Middle frontal gyrus (tissue), 1 donor: ENCODE results near the gene ARL2BP.
A peak's percentile ranks its signal among the peaks of the same experiment; 100 is the strongest.
"Not testable (repeated sequence)": the region's sequence is repeated elsewhere in the genome, so short reads cannot be mapped to it uniquely, and the experiment has no call there.

ENCODE experiments used
- DNase-seq: peaks from one replicate; pipeline ENCODE4 v3.0.0-alpha.2; 2015; ENCODE audit warnings: low spot score; ENCODE audit errors: extremely low spot score

ARL2BP gene

GRCh38 chr16:57244767-57245471 lies at the start of gene ARL2BP:
TSS of gene ARL2BP (plus strand) at chr16:57245259. CDS start at chr16:57245368, 109 bp downstream.
- peak; percentile 98 for DNase-seq

GRCh38 chr16:57196286-57196685 lies 48.8 kb upstream of the ARL2BP start:
- DNase-seq = no peak

- DNase-seq = no peak
These were observed 48.3 kb upstream of the ARL2BP start for GRCh38 chr16:57196753-57197152.

GRCh38 chr16:57200321-57200720 lies 44.7 kb upstream of the ARL2BP start:
- not testable (repeated sequence) for DNase-seq

- not testable (repeated sequence) for DNase-seq
These were observed 44.1 kb upstream of the ARL2BP start for GRCh38 chr16:57200926-57201325.

GRCh38 chr16:57202095-57202886 lies 42.8 kb upstream of the ARL2BP start:
- DNase-seq = no peak

- DNase-seq = no peak
These were observed 41.6 kb upstream of the ARL2BP start for GRCh38 chr16:57203451-57203850.

GRCh38 chr16:57204675-57205074 lies 40.4 kb upstream of the ARL2BP start:
- DNase-seq = no peak

GRCh38 chr16:57208926-57209325 lies 36.1 kb upstream of the ARL2BP start:
- no peak for DNase-seq

- no peak for DNase-seq
These were observed 35.3 kb upstream of the ARL2BP start for GRCh38 chr16:57209780-57210179.

GRCh38 chr16:57213462-57213861 lies 31.6 kb upstream of the ARL2BP start:
- DNase-seq = no peak

GRCh38 chr16:57216968-57217367 lies 28.1 kb upstream of the ARL2BP start:
- DNase-seq = no peak

- DNase-seq = no peak
These were observed 22.0 kb upstream of the ARL2BP start for GRCh38 chr16:57223057-57223456.

- no peak for DNase-seq
These were observed 20.3 kb upstream of the ARL2BP start for GRCh38 chr16:57224651-57225335.

GRCh38 chr16:57225978-57226377 lies 19.1 kb upstream of the ARL2BP start:
- no peak for DNase-seq

GRCh38 chr16:57226701-57227621 lies 18.1 kb upstream of the ARL2BP start:
- DNase-seq = no peak

- no peak for DNase-seq
These were observed 16.0 kb upstream of the ARL2BP start for GRCh38 chr16:57229079-57229478.

GRCh38 chr16:57231821-57232350 lies 13.2 kb upstream of the ARL2BP start:
- DNase-seq = no peak

- DNase-seq = no peak
These were observed 10.9 kb upstream of the ARL2BP start for GRCh38 chr16:57233944-57234706.

- DNase-seq = no peak
These were observed 10.4 kb upstream of the ARL2BP start for GRCh38 chr16:57234707-57235092.
